GM18526 (cell line): ENCODE results near the gene TNPO1.

ENCODE experiments used
- POLR2A ChIP-seq: IDR thresholded peaks from 3 replicates; pipeline ENCODE4 v1.6.1; 2011; ENCODE audit not compliant: insufficient read length; ENCODE audit errors: extremely low read depth

The TNPO1 gene

DNA sequence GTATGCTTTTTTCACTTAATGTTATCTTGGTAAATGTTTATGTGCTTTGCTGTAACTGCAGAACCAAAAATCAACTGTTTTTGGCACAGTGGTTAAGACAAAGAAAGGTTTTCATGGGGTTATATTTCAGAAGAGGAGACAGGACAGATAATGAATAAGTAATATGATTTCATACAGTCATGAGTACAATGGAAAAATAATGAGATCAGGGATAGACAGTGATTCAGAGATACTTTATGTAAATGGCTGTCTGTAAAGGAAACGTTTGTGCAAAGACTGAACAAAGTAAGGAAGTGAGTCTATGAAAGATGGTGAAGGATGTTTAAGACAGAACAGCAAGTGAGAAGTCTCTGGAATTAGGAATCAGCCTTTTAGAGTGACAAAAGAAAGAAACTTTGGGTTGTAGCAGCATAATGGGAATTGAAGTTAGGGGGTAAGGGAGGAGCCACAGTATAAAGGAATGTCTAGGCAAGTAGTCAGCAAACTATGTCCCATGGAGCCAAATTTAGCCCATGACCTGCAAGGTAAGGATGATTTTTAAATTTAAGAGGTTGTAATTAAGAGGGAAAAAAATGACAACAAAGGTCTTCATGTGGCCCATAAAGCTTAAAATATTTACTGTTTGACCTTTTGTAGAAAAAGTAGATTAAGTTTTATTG is 55.0 kb downstream of the TNPO1 start:
- no peak for TF ChIP-seq POLR2A

GRCh38 chr5:72878854-72879253 is 62.4 kb downstream of the TNPO1 start:
- TF ChIP-seq POLR2A: no peak

- TF ChIP-seq POLR2A: no peak
Measured at GRCh38 chr5:72882989-72883388, 66.5 kb downstream of the TNPO1 start.

DNA sequence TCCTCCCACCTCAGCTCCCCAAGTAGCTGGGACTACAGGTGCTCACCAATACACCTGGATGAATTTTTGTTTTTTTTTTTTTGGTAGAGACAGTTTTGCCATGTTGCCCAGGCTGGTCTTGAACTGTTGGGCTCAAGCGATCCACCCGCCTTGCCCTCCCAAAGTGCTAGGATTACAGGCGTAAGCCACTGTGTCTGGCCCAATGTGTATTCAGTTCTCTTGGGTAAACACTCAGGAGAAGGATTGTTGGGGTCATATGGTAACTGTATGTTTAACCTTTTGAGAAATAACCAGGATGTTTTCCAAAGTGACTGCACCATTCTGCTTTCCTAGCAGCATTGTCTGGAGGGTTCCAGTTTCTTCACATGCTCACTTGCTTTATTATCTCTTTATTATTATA is 67.4 kb downstream of the TNPO1 start:
- no peak for TF ChIP-seq POLR2A

DNA sequence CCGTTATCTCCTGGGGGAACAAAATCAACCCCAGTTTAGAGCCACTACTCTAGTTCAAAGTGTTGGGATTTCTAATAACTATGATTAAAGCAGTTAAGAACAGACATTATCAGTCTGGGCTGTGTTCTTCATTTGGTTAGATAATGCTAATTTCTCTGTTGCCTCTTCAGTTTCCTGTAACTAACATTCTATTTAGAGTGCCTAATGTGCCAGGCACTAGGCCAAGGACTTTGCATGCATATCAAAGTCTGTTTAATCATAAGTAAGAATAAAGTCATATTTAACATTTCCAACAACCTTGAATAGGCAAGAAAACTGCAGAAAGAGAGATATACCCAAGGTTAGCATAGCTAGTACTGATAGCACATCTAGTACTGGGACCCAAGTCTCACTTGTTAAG is 68.4 kb downstream of the TNPO1 start:
- TF ChIP-seq POLR2A: no peak

DNA sequence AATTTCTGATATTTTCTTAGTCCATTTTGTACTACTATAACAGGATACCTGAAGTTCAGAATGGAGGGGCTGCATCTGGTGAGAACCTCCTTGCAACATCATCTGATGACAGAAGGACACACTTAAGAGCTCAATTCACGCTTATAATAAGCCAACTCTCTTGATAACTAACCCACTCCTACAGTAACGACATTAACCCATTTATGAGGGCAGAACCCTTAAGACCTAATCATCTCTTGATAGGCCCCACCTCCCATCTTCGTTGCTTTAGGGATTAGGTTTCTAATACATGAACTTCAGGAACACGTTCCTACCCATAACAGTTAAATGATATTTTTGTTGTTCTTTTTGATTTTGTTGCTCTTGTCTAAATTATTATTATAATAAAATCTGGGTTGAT is 69.4 kb downstream of the TNPO1 start:
- TF ChIP-seq POLR2A: no peak

- no peak for TF ChIP-seq POLR2A
Measured at GRCh38 chr5:72888595-72888994, 72.1 kb downstream of the TNPO1 start.

GRCh38 chr5:72889324-72889723 is 72.9 kb downstream of the TNPO1 start:
- TF ChIP-seq POLR2A: no peak

DNA sequence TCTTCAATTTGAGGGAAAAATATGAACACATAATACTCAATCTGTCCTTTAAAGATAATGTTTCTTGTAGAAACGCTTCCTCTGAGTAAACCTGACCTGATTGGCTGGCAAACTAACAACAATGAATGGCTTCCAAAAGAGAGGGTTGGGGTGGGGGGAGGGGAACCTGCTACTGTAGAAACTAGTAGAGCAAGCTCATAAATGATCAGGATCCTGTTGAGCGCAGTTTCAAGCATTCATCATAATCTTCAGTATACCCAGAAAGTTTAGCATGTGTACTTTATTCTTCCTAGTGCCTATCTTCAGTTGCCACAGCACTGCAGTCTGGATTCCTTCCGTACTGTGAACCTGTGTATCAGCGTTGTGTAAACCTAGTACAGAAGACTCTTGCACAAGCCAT is 76.4 kb downstream of the TNPO1 start:
- no peak for TF ChIP-seq POLR2A

DNA sequence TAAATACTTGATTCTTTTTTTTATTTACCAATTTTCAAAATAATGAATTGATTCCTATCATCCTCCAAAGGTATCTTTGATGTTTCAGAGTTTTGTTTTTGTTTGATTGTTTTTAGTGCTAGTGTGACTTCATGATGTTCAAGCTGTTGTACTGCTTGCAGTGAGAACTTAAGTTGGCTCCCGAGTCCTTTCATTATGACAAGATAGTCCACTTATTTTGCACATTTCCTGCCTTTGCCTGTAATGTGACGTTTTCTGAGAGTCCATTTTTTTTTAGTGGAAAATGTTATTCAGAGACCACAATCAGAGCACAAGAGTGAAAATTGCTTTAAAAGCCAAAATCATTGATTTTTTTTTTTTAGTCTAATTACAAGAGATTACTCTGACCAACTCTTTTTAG is 79.3 kb downstream of the TNPO1 start:
- no peak for TF ChIP-seq POLR2A

GRCh38 chr5:72906806-72907205 is 90.3 kb downstream of the TNPO1 start:
- TF ChIP-seq POLR2A: no peak

GRCh38 chr5:72908664-72909063 is 92.2 kb downstream of the TNPO1 start:
- no peak for TF ChIP-seq POLR2A

DNA sequence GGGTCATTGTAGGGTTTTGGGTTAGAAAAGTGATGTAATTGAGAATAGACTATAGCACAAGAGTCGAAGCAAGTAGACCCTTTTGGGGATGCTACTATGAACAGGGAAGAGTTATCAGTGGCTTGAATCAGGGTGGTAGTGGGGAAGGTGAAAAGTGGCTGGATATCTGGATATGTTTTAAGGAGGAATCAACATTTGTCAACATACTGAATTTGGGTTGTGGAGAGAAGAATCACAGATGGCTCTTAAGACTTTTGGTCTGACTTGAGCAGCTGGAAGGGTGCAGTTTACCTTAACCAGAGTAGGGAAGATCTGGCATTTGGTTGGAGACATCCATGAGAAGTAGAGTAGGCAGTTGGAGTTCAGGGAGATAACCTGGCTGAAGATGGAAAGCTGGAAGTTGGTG is 100.9 kb downstream of the TNPO1 start:
- TF ChIP-seq POLR2A: no peak

GRCh38 chr5:72920690-72921502 is 104.4 kb downstream of the TNPO1 start:
- TF ChIP-seq POLR2A: no peak

DNA sequence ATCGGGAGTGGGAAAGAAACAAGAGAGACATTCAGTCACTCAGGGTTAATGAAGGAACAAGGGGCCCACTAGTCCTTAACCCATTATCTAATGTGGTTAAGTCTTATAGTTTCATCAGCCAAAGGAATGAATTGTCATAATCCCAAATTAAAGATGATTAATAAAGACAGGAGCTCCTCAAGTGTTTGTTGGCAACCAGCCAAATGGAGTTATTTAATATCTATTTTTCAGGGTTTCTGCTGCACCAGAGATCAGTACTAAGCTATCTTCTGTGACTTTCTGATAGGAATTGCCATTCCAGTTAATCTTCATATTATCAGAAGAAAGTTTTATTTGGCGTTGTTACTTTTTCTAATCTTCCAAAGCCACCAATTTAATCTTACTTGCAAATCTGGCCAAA is 105.4 kb downstream of the TNPO1 start:
- no peak for TF ChIP-seq POLR2A

GRCh38 chr5:72922422-72922821 is 106.0 kb downstream of the TNPO1 start:
- no peak for TF ChIP-seq POLR2A

DNA sequence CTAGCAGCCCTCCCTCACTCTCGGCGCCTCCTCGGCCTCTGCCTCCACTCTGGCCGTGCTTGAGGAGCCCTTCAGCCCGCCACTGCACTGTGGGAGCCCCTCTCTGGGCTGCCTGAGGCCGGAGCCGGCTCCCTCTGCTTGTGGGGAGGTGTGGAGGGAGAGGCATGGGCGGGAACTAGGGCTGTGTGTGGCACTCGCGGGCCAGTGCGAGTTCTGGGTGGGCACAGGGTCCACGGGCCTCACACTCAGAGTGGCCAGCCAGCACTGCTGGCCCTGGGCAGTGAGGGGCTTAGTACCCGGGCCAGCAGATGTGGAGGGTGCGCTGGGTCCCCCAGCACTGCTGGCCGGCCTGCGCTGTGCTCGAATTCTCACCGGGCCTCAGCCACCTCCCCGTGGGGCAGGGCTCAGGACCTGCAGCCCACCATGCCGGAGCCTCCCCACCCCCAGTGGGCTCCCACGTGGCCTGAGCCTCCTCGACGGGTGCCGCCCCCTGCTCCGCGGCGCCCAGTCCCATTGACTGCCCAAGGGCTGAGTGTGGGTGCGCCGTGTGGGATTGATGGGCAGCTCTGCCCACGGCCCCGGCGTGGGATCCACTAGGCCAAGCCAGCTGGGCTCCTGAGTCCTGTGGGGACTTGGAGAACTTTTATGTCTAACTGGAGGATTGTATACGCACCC is 109.0 kb downstream of the TNPO1 start:
- TF ChIP-seq POLR2A: no peak

DNA sequence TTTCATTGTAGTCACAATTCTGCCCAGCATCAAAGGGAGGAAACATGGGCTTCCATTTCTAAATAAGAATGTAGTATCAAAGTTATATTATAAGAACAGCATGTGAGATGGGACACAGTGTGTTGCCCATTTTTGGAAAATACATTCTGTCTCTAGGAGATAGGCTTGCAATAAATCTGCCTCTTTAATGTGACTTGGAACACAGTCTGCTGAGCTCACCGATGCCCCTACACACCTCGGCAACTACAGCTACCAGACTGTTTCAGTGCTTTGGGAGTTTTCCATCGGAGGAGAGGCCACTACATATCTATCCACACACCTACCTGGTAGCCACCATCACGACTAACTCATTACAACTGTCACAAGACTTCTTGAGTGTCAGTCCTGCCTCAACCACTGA is 120.4 kb downstream of the TNPO1 start:
- TF ChIP-seq POLR2A: no peak
